ENCODE results near the gene CERCAM.

GRCh38 chr9:128448746-128449145 lies 28.1 kb downstream of the CERCAM start:
- TF ChIP-seq CTCF (IDR thresholded peaks at IDR 0.05; ENCODE audit: poor library complexity, severe bottlenecking) (no peak), RAD21 (conservative IDR thresholded peaks at IDR 0.05) (no peak), EP300 (conservative IDR thresholded peaks at IDR 0.05; ENCODE audit: poor library complexity, severe bottlenecking) (no peak)
